ENCODE measurements around the gene VASH2. TPM values are rescaled to one million over a fixed set of nuclear protein-coding genes. Genes with fewer than 3 reads are reported as not detected.

VASH2 gene
- total and polyA plus RNA-seq, 2 of the 4 experiments (the other 2 are of a cell fraction), result 0.90 to 1.2 TPM

- no peak overlapping the region for H2BK15ac ChIP-seq (ENCODE audit: low read depth, low read length)
- no peak for TF ChIP-seq NFE2L2 (IDR thresholded peaks at IDR 0.05; ENCODE audit: low read depth, low read length)
- TF ChIP-seq, protein P1, sequence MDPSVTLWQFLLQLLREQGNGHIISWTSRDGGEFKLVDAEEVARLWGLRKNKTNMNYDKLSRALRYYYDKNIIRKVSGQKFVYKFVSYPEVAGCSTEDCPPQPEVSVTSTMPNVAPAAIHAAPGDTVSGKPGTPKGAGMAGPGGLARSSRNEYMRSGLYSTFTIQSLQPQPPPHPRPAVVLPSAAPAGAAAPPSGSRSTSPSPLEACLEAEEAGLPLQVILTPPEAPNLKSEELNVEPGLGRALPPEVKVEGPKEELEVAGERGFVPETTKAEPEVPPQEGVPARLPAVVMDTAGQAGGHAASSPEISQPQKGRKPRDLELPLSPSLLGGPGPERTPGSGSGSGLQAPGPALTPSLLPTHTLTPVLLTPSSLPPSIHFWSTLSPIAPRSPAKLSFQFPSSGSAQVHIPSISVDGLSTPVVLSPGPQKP (IDR thresholded peaks at IDR 0.05; ENCODE audit: borderline replicate concordance, low read depth, low read length), result no peak
- TF ChIP-seq POLR2A (IDR thresholded peaks at IDR 0.05; ENCODE audit: low read depth, low read length), result no peak
- TF ChIP-seq CEBPB (IDR thresholded peaks at IDR 0.05; ENCODE audit: low read depth, low read length), result no peak
- TF ChIP-seq RFX5 (IDR thresholded peaks at IDR 0.05; ENCODE audit: low read depth, low read length), result no peak
- TF ChIP-seq MAZ (IDR thresholded peaks at IDR 0.05; ENCODE audit: borderline replicate concordance, low read depth, low read length), result no peak
- TF ChIP-seq BHLHE40 (IDR thresholded peaks at IDR 0.05; ENCODE audit: low read depth, low read length), result no peak
- TF ChIP-seq RAD21 (IDR thresholded peaks at IDR 0.05; ENCODE audit: low read length), result no peak
- no peak for TF ChIP-seq MXI1 (IDR thresholded peaks at IDR 0.05; ENCODE audit: borderline replicate concordance, low read depth, low read length)
- TF ChIP-seq SMC3 (IDR thresholded peaks at IDR 0.05; ENCODE audit: low read depth, low read length), result no peak
- no peak for TF ChIP-seq FOS (IDR thresholded peaks at IDR 0.05; ENCODE audit: low read depth, low read length)
- H4K20me1 ChIP-seq (ENCODE audit: insufficient read depth, low read length), result no peaks in the 10 kb centered on the region
- peaks cover 12% of the 10 kb centered on the region for H3K36me3 ChIP-seq (ENCODE audit: control insufficient read depth, insufficient read depth, low read length)
- no peak overlapping the region for H2BK120ac ChIP-seq (ENCODE audit: low read depth, low read length)
- ChIA-PET CTCF (no interaction called here), POLR2A (ENCODE audit: unreplicated experiment) (no interaction called here)
- H3K27me3 ChIP-seq (ENCODE audit: control insufficient read depth, insufficient read depth, low read length), result no peaks in the 10 kb centered on the region
- H2AFZ ChIP-seq (replicated peaks; ENCODE audit: low read length, poor library complexity), result no peak overlapping the region
- dilution Hi-C loops (cut with HindIII; ENCODE audit: low sequenced_read_pairs, unreplicated experiment) (no loop called here), intact Hi-C loops (cut with micrococcal nuclease) (no loop called here), in situ Hi-C loops (cut with MboI; ENCODE audit: low sequenced_read_pairs) (no loop called here)
- no peak overlapping the region for H3K4me2 ChIP-seq (ENCODE audit: low read depth, low read length)
- no peak for ATAC-seq (ENCODE audit: low read depth)
- no peak overlapping the region for H3K14ac ChIP-seq (replicated peaks; ENCODE audit: low read depth, low read length)
- no peaks in the 10 kb centered on the region for H3K9me1 ChIP-seq (ENCODE audit: insufficient read depth, low read length)
- peaks cover 14% of the 10 kb centered on the region in 2 experiments; a peak in 3 of 4 replicates for H3K79me1 ChIP-seq (ENCODE audit: low read depth in 1 of 2, low read length in 2 of 2)
- no peak overlapping the region for H3K9ac ChIP-seq (ENCODE audit: low read depth, low read length)
- no peak overlapping the region for H3K56ac ChIP-seq (ENCODE audit: extremely low read depth, insufficient read depth, low read length)
- H3K27ac ChIP-seq (ENCODE audit: insufficient read depth, low read length), result no peak overlapping the region
- H3K18ac ChIP-seq (ENCODE audit: low read depth, low read length), result no peak overlapping the region
- H2BK5ac ChIP-seq (ENCODE audit: low read depth, low read length, poor library complexity, severe bottlenecking), result no peak overlapping the region
- no peak overlapping the region for H3K23ac ChIP-seq (ENCODE audit: low read depth, low read length)
- no peak overlapping the region for H4K8ac ChIP-seq (ENCODE audit: low read depth in 2 of 2, low read length in 2 of 2)
- H4K91ac ChIP-seq (ENCODE audit: insufficient read depth, low read depth, low read length), result no peak overlapping the region
- WGBS, 2 experiments (ENCODE audit: extremely low coverage in 2 of 2, insufficient read length in 1 of 2), result no CpG with 5 or more reads among the region's 2 CpGs
- no peak overlapping the region for H2AK9ac ChIP-seq (replicated peaks; ENCODE audit: low read depth, low read length, poor library complexity)
- no peak overlapping the region for H3K4ac ChIP-seq (ENCODE audit: low read depth, low read length)
- H4K5ac ChIP-seq (ENCODE audit: low read depth, low read length), result no peak overlapping the region
- H3K4me1 ChIP-seq (ENCODE audit: control insufficient read depth, insufficient read depth, low read length), result no peaks in the 10 kb centered on the region
- no peak overlapping the region for H3K4me3 ChIP-seq (ENCODE audit: insufficient read depth, low read depth, low read length)
- H3K9me3 ChIP-seq (ENCODE audit: control insufficient read depth, insufficient read depth, low read length), result no peaks in the 10 kb centered on the region
- no TSS peak for BruUV-seq (replicated peaks)
- DNase-seq, result no peak
- H2AK5ac ChIP-seq (ENCODE audit: low read depth, low read length), result no peak overlapping the region
- H2BK20ac ChIP-seq (ENCODE audit: low read depth, low read length), result no peak overlapping the region
Measured at GRCh38 chr1:213008564-213008963, 58.2 kb downstream of the VASH2 start.
